Cardiac fibroblast (primary cell): ENCODE data around the gene CDT1.

Source experiments
- DNase-seq, 2 donors: peaks; one replicate each; pipeline versions ENCODE4 v3.0.0 to v3.0.0-alpha.2; 2010; ENCODE audit warnings: low read depth in 2 of 2
- H3K4me3 ChIP-seq, 2 donors: replicated peaks in 1 of 2; 1 replicate in 1 of 2; 2 replicates in 1 of 2; pipeline ENCODE4 v1.5.1; 2011; ENCODE audit warnings: low read depth in 2 of 2, low read length in 2 of 2, mild to moderate bottlenecking in 2 of 2, moderate library complexity in 1 of 2
- CTCF ChIP-seq: IDR thresholded peaks from one replicate; pipeline ENCODE4 v1.5.1; 2011; ENCODE audit warnings: low read depth, mild to moderate bottlenecking, low read length, inconsistent platforms

The CDT1 gene

GRCh38 chr16:88814144-88814502 lies 10.5 kb downstream of the CDT1 start:
- DNase-seq, result no peak
- TF ChIP-seq CTCF, result no peak
- no peak overlapping the region for H3K4me3 ChIP-seq

- no peak for DNase-seq
- TF ChIP-seq CTCF, result no peak
- H3K4me3 ChIP-seq, result no peak overlapping the region
These were observed 11.6 kb downstream of the CDT1 start for GRCh38 chr16:88815227-88815626.

- no peak overlapping the region for H3K4me3 ChIP-seq
- peak; percentile 69 for TF ChIP-seq CTCF
- no peak for DNase-seq
These were observed 12.5 kb downstream of the CDT1 start for GRCh38 chr16:88815901-88816589.

- no peak overlapping the region for H3K4me3 ChIP-seq
- TF ChIP-seq CTCF, result no peak
- DNase-seq, result no peak
These were observed 13.3 kb downstream of the CDT1 start for GRCh38 chr16:88816736-88817535.

- H3K4me3 ChIP-seq, result no peak overlapping the region
- no peak for TF ChIP-seq CTCF
- no peak for DNase-seq
These were observed 14.4 kb downstream of the CDT1 start for GRCh38 chr16:88817785-88818574.

GRCh38 chr16:88818575-88818874 lies 14.9 kb downstream of the CDT1 start:
- no peak overlapping the region for H3K4me3 ChIP-seq
- DNase-seq, result no peak
- TF ChIP-seq CTCF, result no peak
